ENCODE results near the gene METTL1. TPM values are rescaled to one million over a fixed set of nuclear protein-coding genes. Genes with fewer than 3 reads are reported as not detected.

Gene METTL1
- total RNA-seq, 2 donors from 2014 or later: 1.5 to 8.5 TPM

GRCh38 chr12:57765698-57766463, 6.0 kb downstream of the METTL1 start:
- Histone ChIP-seq H3K4me1 (peaks cover 0 to 32% of the 10 kb centered on the region in 2 donors), H3K9me3 (no peaks in the 10 kb centered on the region), H3K27me3 (peaks cover 0 to 16% of the 10 kb centered on the region in 2 donors), H3K36me3 (peaks cover 16% of the 10 kb centered on the region), H3K27ac (no peak overlapping the region), H3K4me3 (peak overlapping the region; percentile 26 to 48)
- DNase-seq (ENCODE audit: low spot score): no peak
- no peak for TF ChIP-seq CTCF (IDR thresholded peaks at IDR 0.05)

GRCh38 chr12:57765003-57765697, 6.8 kb downstream of the METTL1 start:
- Histone ChIP-seq H3K27me3 (peaks cover 0 to 16% of the 10 kb centered on the region in 2 donors), H3K36me3 (peaks cover 12% of the 10 kb centered on the region), H3K27ac (no peak overlapping the region), H3K9me3 (no peaks in the 10 kb centered on the region), H3K4me3 (peak overlapping the region; percentile 26 to 48), H3K4me1 (peaks cover 0 to 30% of the 10 kb centered on the region in 2 donors)
- no peak for DNase-seq (ENCODE audit: low spot score)
- peak in 1 of 2 donors; percentile 48 for TF ChIP-seq CTCF (IDR thresholded peaks at IDR 0.05)

GRCh38 chr12:57764662-57765002, 7.3 kb downstream of the METTL1 start:
- Histone ChIP-seq H3K4me3 (peak overlapping the region; percentile 26 to 48), H3K27ac (no peak overlapping the region), H3K36me3 (peaks cover 8% of the 10 kb centered on the region), H3K27me3 (peaks cover 0 to 16% of the 10 kb centered on the region in 2 donors), H3K9me3 (no peaks in the 10 kb centered on the region), H3K4me1 (peaks cover 0 to 30% of the 10 kb centered on the region in 2 donors)
- DNase-seq (ENCODE audit: low spot score): no peak
- no peak for TF ChIP-seq CTCF (IDR thresholded peaks at IDR 0.05)

GRCh38 chr12:57763881-57764661, 7.8 kb downstream of the METTL1 start:
- no peak overlapping the region for H3K27ac ChIP-seq
- peaks cover 4% of the 10 kb centered on the region for H3K36me3 ChIP-seq
- peaks cover 0 to 30% of the 10 kb centered on the region in 2 donors for H3K4me1 ChIP-seq
- H3K27me3 ChIP-seq: peaks cover 0 to 16% of the 10 kb centered on the region in 2 donors
- no peak for TF ChIP-seq CTCF (IDR thresholded peaks at IDR 0.05)
- H3K9me3 ChIP-seq: no peaks in the 10 kb centered on the region
- no peak for DNase-seq (ENCODE audit: low spot score)
- peak overlapping the region in 1 of 2 donors; percentile 48 for H3K4me3 ChIP-seq

- H3K36me3 ChIP-seq: peaks cover 13% of the 10 kb centered on the region
- no peak overlapping the region for H3K27ac ChIP-seq
- no peak overlapping the region for H3K4me3 ChIP-seq
- peaks cover 0 to 16% of the 10 kb centered on the region in 2 donors for H3K27me3 ChIP-seq
- DNase-seq (ENCODE audit: low spot score): no peak
- H3K4me1 ChIP-seq: peaks cover 0 to 30% of the 10 kb centered on the region in 2 donors
- TF ChIP-seq CTCF (IDR thresholded peaks at IDR 0.05): no peak
- no peaks in the 10 kb centered on the region for H3K9me3 ChIP-seq
Measured at GRCh38 chr12:57762463-57762862, 9.4 kb downstream of the METTL1 start.
